Kidney epithelial cell (primary cell): Measurements from ENCODE around the gene SLC66A1. TPM values are rescaled to one million over a fixed set of nuclear protein-coding genes. Genes with fewer than 3 reads are reported as not detected.
"Not testable (repeated sequence)": the region's sequence is repeated elsewhere in the genome, so short reads cannot be mapped to it uniquely, and the experiment has no call there.

Experiments
- DNase-seq: peaks from one replicate; pipeline ENCODE4 v3.0.0-alpha.2; 2010; ENCODE audit warnings: low read depth
- H3K27me3 ChIP-seq: 2 replicates; pipeline ENCODE4 v1.6.0; 2011; ENCODE audit warnings: low read length; ENCODE audit not compliant: control insufficient read depth, insufficient read depth
- H3K36me3 ChIP-seq: 2 replicates; pipeline ENCODE4 v1.5.1; 2011; ENCODE audit warnings: low read length; ENCODE audit not compliant: control insufficient read depth, insufficient read depth
- H3K4me3 ChIP-seq: 2 replicates; pipeline ENCODE4 v1.5.1; 2011; ENCODE audit warnings: low read depth, mild to moderate bottlenecking, control low read depth, low read length
- total RNA-seq: library from RNA; depleted of rRNA; stranded (reverse); fragments of >200 nt; gene quantifications from 2 replicates; pipeline ENCODE4 v1.2.3, GENCODE V29; 2015
- TF ChIP-seq, protein P1 (sequence below): IDR thresholded peaks from 2 replicates; pipeline ENCODE4 v1.5.1; 2011; ENCODE audit warnings: mild to moderate bottlenecking, moderate library complexity, low read length, control low read depth, inconsistent platforms; ENCODE audit not compliant: insufficient read depth, poor library complexity, severe bottlenecking

SLC66A1 gene, protein sequence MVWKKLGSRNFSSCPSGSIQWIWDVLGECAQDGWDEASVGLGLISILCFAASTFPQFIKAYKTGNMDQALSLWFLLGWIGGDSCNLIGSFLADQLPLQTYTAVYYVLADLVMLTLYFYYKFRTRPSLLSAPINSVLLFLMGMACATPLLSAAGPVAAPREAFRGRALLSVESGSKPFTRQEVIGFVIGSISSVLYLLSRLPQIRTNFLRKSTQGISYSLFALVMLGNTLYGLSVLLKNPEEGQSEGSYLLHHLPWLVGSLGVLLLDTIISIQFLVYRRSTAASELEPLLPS
- total RNA-seq: 48.8 and 50.6 TPM in 2 replicates

DNA sequence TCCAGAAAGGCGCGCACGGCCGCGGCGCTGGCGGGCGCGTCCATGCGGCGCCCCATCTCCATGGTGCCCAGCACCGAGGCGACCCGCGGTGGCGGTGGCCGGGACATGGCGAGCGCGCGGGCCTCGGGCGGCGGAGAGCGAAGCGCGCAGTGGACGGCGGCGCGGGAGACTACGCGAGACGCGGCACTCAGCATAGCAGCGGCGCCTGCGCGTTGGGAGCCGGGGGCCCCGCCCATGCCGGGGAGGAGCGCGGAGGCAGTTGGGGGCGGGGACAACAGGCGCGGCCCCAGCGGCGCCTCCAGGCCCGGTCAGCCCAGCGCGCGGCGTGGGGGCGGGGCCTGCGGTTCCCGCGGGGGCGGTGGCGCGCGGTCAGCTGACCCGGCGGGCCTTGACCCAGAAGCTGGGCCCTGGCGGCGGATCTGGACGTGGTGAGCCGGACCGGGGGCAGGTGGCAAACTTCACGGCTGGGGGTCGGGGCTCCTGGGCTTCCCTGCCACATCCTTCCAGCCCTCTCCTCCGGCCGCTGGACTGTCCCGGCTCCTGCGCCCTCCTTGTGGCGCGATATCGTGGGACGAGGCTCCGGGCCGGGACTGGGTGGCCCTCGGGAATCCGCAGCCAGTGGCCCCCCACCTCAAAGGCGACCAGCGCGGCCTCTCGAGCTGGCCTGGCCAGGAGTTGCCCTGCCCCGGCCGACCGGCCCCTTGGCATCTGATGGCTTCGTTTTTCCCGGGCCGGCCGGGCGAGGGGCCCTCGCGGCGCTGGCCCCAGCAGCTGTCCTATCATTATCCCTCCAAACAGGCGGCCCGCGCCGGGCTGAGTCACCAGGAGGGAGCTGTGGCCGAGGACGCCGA is at the start of gene SLC66A1, which contains the start of gene AKR7A2:
Gene SLC66A1, plus strand, starts transcription at position 396 of the 851 bp plus-strand sequence. CDS start 5,352 bp downstream, outside the sequence.
Gene AKR7A2, minus strand, starts transcription at position 214 of the 851 bp plus-strand sequence. Its CDS starts 20 bp downstream, at position 194.
- H3K27me3 ChIP-seq: no peaks in the 10 kb centered on the region
- TF ChIP-seq, protein P1, sequence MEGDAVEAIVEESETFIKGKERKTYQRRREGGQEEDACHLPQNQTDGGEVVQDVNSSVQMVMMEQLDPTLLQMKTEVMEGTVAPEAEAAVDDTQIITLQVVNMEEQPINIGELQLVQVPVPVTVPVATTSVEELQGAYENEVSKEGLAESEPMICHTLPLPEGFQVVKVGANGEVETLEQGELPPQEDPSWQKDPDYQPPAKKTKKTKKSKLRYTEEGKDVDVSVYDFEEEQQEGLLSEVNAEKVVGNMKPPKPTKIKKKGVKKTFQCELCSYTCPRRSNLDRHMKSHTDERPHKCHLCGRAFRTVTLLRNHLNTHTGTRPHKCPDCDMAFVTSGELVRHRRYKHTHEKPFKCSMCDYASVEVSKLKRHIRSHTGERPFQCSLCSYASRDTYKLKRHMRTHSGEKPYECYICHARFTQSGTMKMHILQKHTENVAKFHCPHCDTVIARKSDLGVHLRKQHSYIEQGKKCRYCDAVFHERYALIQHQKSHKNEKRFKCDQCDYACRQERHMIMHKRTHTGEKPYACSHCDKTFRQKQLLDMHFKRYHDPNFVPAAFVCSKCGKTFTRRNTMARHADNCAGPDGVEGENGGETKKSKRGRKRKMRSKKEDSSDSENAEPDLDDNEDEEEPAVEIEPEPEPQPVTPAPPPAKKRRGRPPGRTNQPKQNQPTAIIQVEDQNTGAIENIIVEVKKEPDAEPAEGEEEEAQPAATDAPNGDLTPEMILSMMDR: no peak
- H3K4me3 ChIP-seq: peak within 1 kb of the TSS; percentile 79
- DNase-seq: peak; percentile 54
- no peaks in the 10 kb centered on the region for H3K36me3 ChIP-seq

- Histone ChIP-seq H3K4me3 (no peak overlapping the region), H3K36me3 (peaks cover 2% of the 10 kb centered on the region), H3K27me3 (no peaks in the 10 kb centered on the region)
- no peak for DNase-seq
- TF ChIP-seq, protein P1: no peak
Measured at GRCh38 chr1:19262744-19263143, 49.4 kb upstream of the SLC66A1 start.

DNA sequence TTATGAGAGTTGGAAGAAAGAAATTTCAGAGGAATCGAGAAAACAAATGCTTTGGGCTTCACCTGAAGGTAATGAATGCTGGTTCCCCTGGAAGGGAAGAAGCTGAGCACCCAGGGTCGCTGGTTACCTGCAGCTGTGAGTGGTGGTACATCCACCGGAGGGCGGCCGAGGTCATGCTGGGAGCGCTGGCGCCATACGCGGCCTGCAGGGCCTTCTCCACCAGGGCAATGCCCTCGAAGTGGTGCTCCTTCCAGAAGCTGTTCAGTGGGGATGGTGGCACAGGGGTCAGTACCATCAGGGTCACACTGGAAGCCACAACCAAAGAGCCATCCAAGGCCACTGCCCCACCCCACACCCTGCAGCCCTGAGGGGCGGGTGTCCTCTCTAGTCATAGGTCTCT is 43.7 kb upstream of the SLC66A1 start:
- Histone ChIP-seq H3K4me3 (no peak overlapping the region), H3K36me3 (no peaks in the 10 kb centered on the region), H3K27me3 (peaks cover 2% of the 10 kb centered on the region)
- no peak for DNase-seq
- TF ChIP-seq, protein P1: no peak

DNA sequence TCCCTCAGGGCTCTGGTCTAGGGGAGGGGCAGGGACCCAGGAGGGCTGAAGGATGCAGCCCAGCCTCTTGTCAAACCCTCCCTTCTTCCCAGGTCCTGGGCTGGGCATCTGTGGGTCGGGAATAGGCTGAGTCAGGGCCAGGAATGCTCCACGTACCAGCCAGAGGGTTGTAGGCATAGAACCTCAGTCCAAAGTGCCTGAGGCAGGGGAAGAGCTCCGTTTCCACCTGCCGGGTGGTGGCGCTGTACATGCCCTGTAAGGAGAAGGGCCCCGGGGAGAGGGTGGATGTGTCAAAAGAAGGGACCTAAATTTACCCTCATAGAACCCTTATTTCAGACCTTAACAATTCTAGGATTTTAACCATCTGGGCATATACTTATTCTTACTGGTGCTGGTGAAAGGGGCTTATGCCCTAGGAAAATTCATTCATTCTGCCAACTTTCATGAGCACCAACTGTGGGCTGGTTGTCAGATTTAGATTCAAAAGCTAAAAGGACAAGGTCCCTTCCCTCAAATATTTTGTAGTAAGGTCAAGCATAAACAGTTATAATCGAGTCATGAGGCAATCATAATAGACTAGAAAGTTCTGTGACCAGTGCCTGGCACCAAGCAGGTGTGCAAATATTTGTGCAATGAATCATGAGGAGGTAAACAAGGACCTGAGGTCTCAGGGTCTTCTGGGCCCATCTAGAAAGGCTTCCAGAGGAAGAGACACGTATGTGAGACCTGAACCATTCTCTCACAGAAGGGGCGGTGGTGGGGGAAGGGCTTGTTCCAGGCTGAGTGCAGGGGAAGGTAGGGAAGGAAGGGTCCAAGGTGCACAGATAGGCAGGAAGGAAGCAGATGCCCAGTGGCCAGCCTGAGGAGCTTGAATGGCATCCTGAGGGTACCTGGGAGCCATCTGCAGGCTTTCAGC is 42.4 kb upstream of the SLC66A1 start:
- not testable (repeated sequence) for DNase-seq, H3K4me3 ChIP-seq, H3K36me3 ChIP-seq
- peaks cover 13% of the 10 kb centered on the region for H3K27me3 ChIP-seq

DNA sequence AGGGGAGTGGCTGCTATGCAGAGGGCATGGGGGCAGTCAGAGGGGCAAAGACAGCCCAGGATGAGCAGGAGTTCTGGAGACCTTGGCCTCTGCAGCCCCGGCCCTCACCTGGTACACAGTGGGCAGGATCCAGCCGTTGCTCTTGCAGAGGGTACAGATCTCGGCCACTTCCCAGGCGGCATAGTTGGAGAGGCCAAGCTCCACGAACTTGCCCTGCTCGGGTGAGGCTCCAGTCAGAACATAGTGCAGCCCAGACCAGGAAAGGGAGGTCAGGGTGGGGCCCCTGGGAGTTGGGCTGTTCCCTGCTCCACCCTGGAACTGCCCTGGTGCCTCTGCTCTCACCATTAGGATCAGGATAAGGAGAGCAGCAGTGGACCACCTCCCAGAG is 41.8 kb upstream of the SLC66A1 start:
- H3K27me3 ChIP-seq: peaks cover 13% of the 10 kb centered on the region
- H3K36me3 ChIP-seq, DNase-seq, H3K4me3 ChIP-seq: not testable (repeated sequence)

- TF ChIP-seq, protein P1: no peak
- no peaks in the 10 kb centered on the region for H3K36me3 ChIP-seq
- no peak overlapping the region for H3K4me3 ChIP-seq
- DNase-seq: no peak
- H3K27me3 ChIP-seq: peaks cover 13% of the 10 kb centered on the region
Measured at GRCh38 chr1:19272064-19272463, 40.1 kb upstream of the SLC66A1 start.
